SU-DHL-6 (cell line): Measurements from ENCODE around the gene TMC6.

ENCODE experiments used
- CTCF ChIP-seq: fragments of 200-600 bp; sonication (generic); IDR thresholded peaks from one replicate; pipeline ENCODE4 v1.5.1; 2017; ENCODE audit warnings: antibody characterized with exemption, mild to moderate bottlenecking, low read length, moderate library complexity; ENCODE audit not compliant: insufficient read depth, poor library complexity, severe bottlenecking
- EZH2phosphoT487 ChIP-seq: fragments of 200-600 bp; sonication (generic), shearing (Covaris generic); conservative IDR thresholded peaks from 2 replicates; pipeline ENCODE4 v1.6.1; 2018; ENCODE audit warnings: mild to moderate bottlenecking, antibody characterized with exemption, low read length, moderate library complexity, mixed read lengths

DNA sequence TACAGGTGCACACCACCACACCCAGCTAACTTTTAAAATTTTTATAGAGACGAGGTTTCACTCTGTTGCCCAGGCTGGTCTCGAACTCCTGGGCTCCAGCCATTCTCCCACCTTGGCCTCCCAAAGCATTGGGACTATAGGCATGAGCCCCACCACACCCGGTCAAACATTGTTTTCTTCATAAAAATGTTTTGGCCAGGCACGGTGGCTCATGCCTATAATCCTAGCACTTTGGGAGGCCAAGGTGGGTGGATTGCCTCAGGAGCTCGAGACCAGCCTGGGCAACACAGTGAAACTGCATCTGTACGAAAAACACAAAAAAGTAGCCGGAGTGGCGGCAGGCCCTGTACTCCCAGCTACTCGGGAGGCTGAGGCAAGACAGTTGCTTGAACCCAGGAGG lies 12.1 kb downstream of the TMC6 start:
- TF ChIP-seq CTCF = no peak
- no peak for TF ChIP-seq EZH2phosphoT487
